WI38 (cell line): ENCODE results near the gene ODAD3.
"Not testable (repeated sequence)": the region's sequence is repeated elsewhere in the genome, so short reads cannot be mapped to it uniquely, and the experiment has no call there.

Source experiments
- H3K4me3 ChIP-seq: 2 replicates; pipeline ENCODE4 v1.5.1; 2011; ENCODE audit warnings: low read depth, mild to moderate bottlenecking, control low read depth, low read length
- CTCF ChIP-seq: IDR thresholded peaks from 2 replicates; pipeline ENCODE4 v1.5.1; 2012; ENCODE audit warnings: low read depth, mild to moderate bottlenecking, control low read depth, low read length

ODAD3 gene

GRCh38 chr19:11465600-11465999 lies 30.7 kb upstream of the ODAD3 start:
- TF ChIP-seq CTCF = no peak
- H3K4me3 ChIP-seq = no peak overlapping the region

GRCh38 chr19:11464333-11465265 lies 29.7 kb upstream of the ODAD3 start:
- TF ChIP-seq CTCF = no peak
- H3K4me3 ChIP-seq = no peak overlapping the region

- no peak for TF ChIP-seq CTCF
These were observed 28.5 kb upstream of the ODAD3 start for GRCh38 chr19:11463391-11463790.

GRCh38 chr19:11461453-11461852 lies 26.5 kb upstream of the ODAD3 start:
- no peak overlapping the region for H3K4me3 ChIP-seq

More at GRCh38 chr19:11463391-11463790, 28.5 kb upstream of the ODAD3 start:
- H3K4me3 ChIP-seq = no peak overlapping the region

DNA sequence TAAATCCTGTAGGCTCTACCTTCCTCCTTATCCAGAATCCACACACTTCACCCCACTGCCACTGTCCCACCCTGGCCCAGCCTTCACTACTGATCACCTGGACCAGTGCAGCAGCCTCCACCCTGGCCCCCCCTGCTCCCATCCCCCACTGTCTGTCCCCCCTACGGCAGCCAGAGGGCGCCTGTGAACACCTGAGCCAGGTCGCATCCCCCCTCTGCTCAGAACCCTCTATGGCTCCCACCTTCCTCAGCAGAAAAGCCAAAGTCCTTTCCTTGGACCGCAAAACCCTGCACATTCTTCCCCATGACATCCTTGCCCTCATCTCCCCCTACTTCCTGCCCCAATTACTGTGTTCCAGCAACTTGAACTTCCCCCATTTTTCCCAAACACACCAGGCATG lies 25.3 kb upstream of the ODAD3 start:
- no peak overlapping the region for H3K4me3 ChIP-seq
- TF ChIP-seq CTCF = no peak

More at GRCh38 chr19:11461453-11461852, 26.5 kb upstream of the ODAD3 start:
- TF ChIP-seq CTCF = no peak

- not testable (repeated sequence) for H3K4me3 ChIP-seq
These were observed 24.0 kb upstream of the ODAD3 start for GRCh38 chr19:11458912-11459311.

GRCh38 chr19:11458236-11458900 lies 23.4 kb upstream of the ODAD3 start:
- TF ChIP-seq CTCF = no peak
- no peak overlapping the region for H3K4me3 ChIP-seq
